Caki2 (cell line): ENCODE results near the gene CRY2. TPM values are rescaled to one million over a fixed set of nuclear protein-coding genes. Genes with fewer than 3 reads are reported as not detected.

Experiments
- DNase-seq: peaks from one replicate; pipeline ENCODE4 v3.0.0-alpha.2; 2015; ENCODE audit warnings: low read depth
- in situ Hi-C: cut with HindIII; loops from 2 replicates; pipeline ENCODE4 v1.10.0; 2016; ENCODE audit warnings: low sequenced_read_pairs, low pct_unique_long_range_greater_than_20kb, mixed read lengths
- total RNA-seq: library from RNA; depleted of rRNA; stranded (reverse); fragments of >200 nt; shearing (Covaris generic); gene quantifications from 2 replicates; pipeline ENCODE4 v1.2.3, GENCODE V29; 2014; ENCODE audit warnings: low replicate concordance

The CRY2 gene
- total RNA-seq, 1 experiment from 2014 or later = 6.9 TPM

- no peak for DNase-seq
- in situ Hi-C loops = no loop called here
Measured at GRCh38 chr11:45860764-45861510, 13.7 kb downstream of the CRY2 start.

DNA sequence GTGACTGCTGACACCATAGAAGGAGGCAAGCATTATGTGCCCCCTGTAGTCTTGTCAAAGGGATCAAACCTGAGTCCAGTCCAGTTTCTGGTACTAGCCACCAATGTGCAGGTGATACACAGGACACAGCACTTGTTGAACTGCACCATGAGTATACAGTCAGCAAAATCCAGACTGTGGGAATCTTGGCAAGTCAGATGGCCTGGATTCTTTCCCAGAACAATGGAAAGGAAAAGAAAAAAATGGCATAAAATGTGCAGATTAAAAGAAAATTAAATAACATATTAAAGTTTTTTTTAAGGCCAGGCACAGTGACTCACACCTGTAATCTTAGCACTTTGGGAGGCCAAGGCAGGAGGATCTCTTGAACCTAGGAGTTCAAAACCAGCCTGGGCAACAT lies 16.8 kb downstream of the CRY2 start:
- in situ Hi-C loops = no loop called here
- DNase-seq = no peak

DNA sequence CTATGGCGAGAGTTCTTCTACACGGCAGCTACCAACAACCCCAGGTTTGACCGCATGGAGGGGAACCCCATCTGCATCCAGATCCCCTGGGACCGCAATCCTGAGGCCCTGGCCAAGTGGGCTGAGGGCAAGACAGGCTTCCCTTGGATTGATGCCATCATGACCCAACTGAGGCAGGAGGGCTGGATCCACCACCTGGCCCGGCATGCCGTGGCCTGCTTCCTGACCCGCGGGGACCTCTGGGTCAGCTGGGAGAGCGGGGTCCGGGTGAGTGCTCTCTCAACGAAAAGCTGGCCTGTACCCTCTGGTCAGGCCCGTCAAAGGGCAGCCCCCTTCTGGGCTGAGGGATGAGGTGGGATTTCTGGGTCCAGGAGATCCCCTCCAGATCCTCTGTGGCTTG lies 22.3 kb downstream of the CRY2 start:
- in situ Hi-C loops = no loop called here

DNA sequence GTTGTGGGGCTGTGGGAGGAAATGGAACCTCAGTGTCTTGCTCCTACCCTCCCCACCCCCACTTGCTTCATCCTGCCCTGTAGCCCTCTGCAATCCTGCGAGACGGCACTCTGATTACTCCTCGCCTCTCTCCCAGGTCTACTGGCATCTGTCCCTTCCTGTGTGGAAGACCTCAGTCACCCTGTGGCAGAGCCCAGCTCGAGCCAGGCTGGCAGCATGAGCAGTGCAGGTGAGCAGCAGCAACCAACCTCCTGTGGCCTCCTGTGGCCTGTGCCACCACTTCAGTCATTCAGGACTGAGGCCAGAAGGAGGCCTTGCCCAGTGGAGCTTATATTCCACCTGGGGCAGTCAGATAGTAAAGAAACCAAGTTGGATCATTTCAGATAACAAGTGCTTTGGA lies 23.4 kb downstream of the CRY2 start:
- in situ Hi-C loops = no loop called here
- DNase-seq = no peak

More for the DNA sequence above, 22.3 kb downstream of the CRY2 start:
- no peak for DNase-seq

DNA sequence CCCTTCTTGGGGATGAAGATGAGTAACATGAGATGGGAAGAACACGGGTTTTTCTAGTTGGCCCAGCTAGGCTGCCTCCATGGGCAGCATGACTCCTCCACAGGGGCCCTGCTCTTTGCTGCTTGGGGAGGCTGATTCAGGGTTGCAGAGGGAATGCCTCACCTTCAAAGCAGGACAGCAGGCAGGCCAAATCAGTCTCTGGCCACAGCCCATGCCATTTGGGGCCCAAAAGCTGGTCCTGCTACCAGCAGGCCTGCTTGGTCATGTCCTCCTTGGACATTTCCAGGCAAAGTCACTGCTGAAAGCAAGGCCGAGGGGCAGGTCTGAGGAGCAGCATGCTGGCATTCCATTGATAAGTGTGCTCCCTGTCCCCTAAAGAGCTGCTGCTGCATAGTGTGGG lies 24.4 kb downstream of the CRY2 start:
- no peak for DNase-seq
- in situ Hi-C loops = no loop called here

DNA sequence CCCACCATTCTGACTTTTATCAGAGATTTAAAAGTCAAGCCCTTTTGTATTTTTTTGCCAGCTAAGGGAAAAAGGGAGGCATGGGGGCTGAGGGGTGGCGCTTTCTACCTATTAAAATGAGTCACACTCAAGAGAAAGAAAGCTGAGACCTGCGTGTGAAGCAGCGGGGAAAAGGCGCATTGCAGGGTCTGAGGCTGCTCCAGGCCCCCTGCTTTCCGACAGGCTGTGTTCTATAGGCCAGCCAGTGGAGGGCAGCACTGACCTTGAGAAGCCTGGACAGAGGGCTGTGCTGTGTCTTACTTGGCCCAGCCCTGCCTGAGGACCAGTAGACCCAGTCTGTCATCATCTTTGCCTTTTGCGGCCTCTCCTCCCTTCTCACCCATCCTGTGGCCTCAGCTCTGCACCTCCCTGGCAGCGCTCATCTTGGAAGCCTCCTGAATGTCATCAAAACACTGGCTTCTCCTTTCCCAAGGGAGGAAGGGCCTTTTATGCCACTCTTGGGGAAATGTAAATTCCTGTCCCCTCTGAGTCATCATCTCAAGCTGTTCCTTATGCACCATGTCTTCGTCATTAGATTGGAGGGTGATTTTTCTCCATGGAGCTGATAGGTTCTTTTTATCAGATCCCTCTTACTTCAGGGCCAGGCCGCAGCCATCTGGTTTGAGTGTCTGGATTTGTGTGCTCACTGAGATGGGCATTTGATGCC lies 25.5 kb downstream of the CRY2 start:
- peak; percentile 44 for DNase-seq

GRCh38 chr11:45876401-45876800 lies 29.1 kb downstream of the CRY2 start:
- in situ Hi-C loops = no loop called here
- no peak for DNase-seq

More for the DNA sequence above, 25.5 kb downstream of the CRY2 start:
- in situ Hi-C loops = no loop called here

GRCh38 chr11:45877221-45877620 lies 29.9 kb downstream of the CRY2 start:
- in situ Hi-C loops = no loop called here
- DNase-seq = no peak

DNA sequence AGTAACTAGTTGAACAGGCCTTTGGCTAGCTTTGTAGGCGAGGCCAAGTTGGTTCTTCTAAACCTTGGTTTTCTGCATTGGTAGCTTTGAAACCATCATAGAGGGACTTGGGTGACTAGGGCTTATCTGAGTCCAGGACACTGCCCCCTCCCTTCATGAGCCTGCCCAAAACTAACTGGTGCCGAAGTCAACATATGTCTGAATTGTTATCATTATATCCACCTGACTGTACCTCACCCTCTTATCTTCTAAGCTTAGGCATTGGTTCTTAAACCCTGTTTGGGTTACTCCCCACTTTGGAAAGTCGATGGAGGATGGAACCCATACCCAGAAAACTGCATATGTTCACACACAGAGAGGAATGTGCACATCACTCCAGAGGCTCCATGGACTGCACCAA lies 30.6 kb downstream of the CRY2 start:
- in situ Hi-C loops = no loop called here
- no peak for DNase-seq

- in situ Hi-C loops = no loop called here
- DNase-seq = peak; percentile 25
Measured at GRCh38 chr11:45879803-45880686, 32.8 kb downstream of the CRY2 start.

GRCh38 chr11:45880772-45881570 lies 33.7 kb downstream of the CRY2 start:
- in situ Hi-C loops = no loop called here
- DNase-seq = no peak

DNA sequence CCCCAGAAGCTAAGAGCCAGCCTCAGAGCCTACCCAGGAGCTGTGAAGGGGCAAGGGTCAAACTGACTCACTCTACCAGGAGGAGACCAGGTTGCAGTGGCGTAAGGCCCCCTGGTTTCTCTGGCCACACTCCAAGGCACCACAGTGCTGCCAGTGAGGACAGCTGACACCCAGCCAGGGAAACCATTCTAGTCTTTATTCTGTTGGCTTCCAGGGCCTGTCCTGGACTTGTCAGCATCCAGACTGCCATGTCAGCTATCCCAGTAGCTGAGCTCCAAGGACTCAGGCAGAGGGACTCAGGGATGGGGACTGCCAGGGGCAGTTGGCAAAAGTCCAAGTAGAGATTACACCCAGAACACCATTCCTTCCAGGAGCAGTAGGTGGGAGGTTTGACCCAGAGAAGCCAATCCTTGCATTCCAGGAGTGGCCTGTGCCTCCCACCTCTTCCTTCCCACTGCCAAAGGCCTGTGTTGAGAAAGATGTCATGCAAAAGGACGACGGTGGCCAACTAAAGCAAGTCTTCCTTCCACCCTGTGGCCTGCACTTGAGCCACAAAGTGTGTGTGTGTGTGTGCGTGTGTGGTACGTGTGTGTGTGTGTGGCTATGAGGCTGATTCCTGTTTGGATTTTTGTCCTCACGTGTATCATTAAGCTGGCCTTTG lies 34.6 kb downstream of the CRY2 start:
- no peak for DNase-seq
- in situ Hi-C loops = no loop called here

- DNase-seq = no peak
- in situ Hi-C loops = no loop called here
Measured at GRCh38 chr11:45884596-45885185, 37.4 kb downstream of the CRY2 start.

DNA sequence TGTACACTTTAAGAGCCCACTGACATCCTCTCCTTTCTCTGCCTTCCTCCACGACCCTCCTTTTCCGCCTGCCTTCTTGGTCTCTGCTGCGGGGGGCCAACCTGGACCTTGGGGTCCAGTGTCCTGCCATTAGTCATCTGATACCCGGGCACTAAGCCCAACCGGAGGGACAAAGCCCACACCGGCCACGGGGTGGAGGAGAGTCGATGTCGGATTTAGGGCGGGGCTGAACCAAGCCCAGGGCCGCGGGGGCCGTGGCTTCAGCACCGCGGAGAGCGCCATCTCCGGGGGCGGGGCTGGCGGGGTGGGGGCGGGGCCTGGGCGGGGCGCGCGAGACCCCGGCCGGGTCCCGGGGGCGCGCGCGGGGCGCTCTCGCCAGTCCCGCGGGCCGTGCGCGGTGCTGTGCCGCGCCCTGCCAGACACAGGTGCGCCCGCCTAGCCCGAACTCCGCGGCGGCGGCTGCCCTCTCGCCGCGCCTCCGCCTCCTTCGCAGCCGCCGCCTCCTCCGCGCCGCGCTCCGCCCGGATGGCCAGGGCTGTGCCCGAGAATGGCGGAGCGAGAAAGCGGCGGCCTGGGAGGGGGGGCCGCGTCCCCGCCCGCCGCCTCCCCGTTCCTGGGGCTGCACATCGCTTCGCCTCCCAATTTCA lies 38.1 kb downstream of the CRY2 start, which contains the start of gene MAPK8IP1:
Gene MAPK8IP1, plus strand, starts transcription at position 378 of the 647 bp plus-strand sequence. Its CDS starts 170 bp downstream, at position 548.
- DNase-seq = peak; percentile 38
- in situ Hi-C loops = no loop called here

DNA sequence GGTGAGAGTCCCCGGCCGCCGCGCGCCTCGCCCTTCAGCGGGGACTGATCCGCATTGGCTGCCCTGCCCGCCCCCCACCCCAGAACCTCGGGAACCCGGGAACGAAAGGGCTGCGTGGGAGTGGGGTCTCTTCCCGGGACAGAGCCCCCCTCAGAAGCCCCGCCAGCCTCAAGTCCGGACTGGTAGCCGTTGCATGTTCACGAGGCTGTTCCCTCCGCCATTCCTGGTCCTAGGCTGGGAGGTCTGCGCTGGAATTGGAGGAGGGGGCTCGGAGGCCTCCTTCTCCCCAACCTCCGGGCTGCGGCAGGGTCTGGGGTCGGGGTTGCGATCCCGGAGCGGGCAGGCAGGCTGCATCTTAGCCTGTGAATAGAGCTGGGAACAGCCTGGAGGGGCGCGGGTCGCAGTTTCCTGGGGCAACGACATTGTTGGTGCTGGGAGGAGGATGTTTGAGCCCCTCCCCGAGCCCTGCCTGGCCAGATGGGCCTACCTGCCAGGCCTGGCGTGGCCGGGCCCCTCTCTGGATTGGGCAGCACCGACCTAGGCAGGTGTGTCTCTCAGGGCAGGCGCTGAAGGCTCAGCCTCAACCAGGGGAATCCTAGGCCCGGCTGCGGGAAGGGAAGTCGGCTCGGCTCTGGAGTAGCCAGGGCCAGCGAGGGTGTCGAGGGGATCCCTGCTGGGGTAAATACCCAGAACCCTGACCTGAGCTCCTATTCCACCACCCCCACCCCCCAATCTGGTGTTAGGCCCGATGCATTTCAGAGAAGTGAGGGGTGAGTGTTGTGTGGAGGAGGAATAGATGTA lies 38.8 kb downstream of the CRY2 start:
- in situ Hi-C loops = no loop called here
- no peak for DNase-seq
